ENCODE data around the gene TDP1. TPM values are rescaled to one million over a fixed set of nuclear protein-coding genes. Genes with fewer than 3 reads are reported as not detected.

Gene TDP1
- total RNA-seq, 6 donors from 2014 or later, result 6.4 to 33.5 (median 13.5) TPM

GRCh38 chr14:89988787-89989186, 33.1 kb downstream of the TDP1 start:
- no peak for ATAC-seq (ENCODE audit: low FRiP score in 2 of 2)
- 94 to 97% methylated on average over 5 of the region's 5 CpGs for WGBS, 2 donors

GRCh38 chr14:89990218-89990617, 34.5 kb downstream of the TDP1 start:
- Histone ChIP-seq H3K27ac (no peak overlapping the region), H3K9me3 (no peaks in the 10 kb centered on the region), H3K36me3 (peaks cover 0 to 58% (median 14%) of the 10 kb centered on the region in 4 donors), H3K4me1 (no peaks in the 10 kb centered on the region), H3K27me3 (no peaks in the 10 kb centered on the region), H3K4me3 (no peak overlapping the region)
- WGBS, 2 donors, result 95 to 98% methylated on average over 5 of the region's 5 CpGs
- no peak for ATAC-seq (ENCODE audit: low FRiP score in 2 of 2)
- TF ChIP-seq, protein P1, sequence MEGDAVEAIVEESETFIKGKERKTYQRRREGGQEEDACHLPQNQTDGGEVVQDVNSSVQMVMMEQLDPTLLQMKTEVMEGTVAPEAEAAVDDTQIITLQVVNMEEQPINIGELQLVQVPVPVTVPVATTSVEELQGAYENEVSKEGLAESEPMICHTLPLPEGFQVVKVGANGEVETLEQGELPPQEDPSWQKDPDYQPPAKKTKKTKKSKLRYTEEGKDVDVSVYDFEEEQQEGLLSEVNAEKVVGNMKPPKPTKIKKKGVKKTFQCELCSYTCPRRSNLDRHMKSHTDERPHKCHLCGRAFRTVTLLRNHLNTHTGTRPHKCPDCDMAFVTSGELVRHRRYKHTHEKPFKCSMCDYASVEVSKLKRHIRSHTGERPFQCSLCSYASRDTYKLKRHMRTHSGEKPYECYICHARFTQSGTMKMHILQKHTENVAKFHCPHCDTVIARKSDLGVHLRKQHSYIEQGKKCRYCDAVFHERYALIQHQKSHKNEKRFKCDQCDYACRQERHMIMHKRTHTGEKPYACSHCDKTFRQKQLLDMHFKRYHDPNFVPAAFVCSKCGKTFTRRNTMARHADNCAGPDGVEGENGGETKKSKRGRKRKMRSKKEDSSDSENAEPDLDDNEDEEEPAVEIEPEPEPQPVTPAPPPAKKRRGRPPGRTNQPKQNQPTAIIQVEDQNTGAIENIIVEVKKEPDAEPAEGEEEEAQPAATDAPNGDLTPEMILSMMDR (IDR thresholded peaks at IDR 0.05), result no peak
- no peak for TF ChIP-seq POLR2AphosphoS5 (IDR thresholded peaks at IDR 0.05)
- no peak for TF ChIP-seq POLR2A (IDR thresholded peaks at IDR 0.05)
- TF ChIP-seq EP300 (IDR thresholded peaks at IDR 0.05), result no peak
- no peak for DNase-seq

More at GRCh38 chr14:89988787-89989186, 33.1 kb downstream of the TDP1 start:
- H3K4me1 ChIP-seq, result no peaks in the 10 kb centered on the region
- no peaks in the 10 kb centered on the region for H3K27me3 ChIP-seq
- no peak overlapping the region for H3K4me3 ChIP-seq
- peaks cover 0 to 51% (median 11%) of the 10 kb centered on the region in 4 donors for H3K36me3 ChIP-seq
- no peak for TF ChIP-seq POLR2AphosphoS5 (IDR thresholded peaks at IDR 0.05)
- TF ChIP-seq EP300 (IDR thresholded peaks at IDR 0.05), result no peak
- TF ChIP-seq, protein P1 (IDR thresholded peaks at IDR 0.05), result no peak
- no peak for TF ChIP-seq POLR2A (IDR thresholded peaks at IDR 0.05)
- DNase-seq, result no peak
- H3K27ac ChIP-seq, result no peak overlapping the region
- H3K9me3 ChIP-seq, result no peaks in the 10 kb centered on the region

- Histone ChIP-seq H3K9me3 (no peaks in the 10 kb centered on the region), H3K4me1 (no peaks in the 10 kb centered on the region), H3K27ac (no peak overlapping the region), H3K4me3 (no peak overlapping the region), H3K27me3 (no peaks in the 10 kb centered on the region), H3K36me3 (peaks cover 0 to 58% (median 14%) of the 10 kb centered on the region in 4 donors)
- TF ChIP-seq POLR2A (IDR thresholded peaks at IDR 0.05), result no peak
- no peak for TF ChIP-seq EP300 (IDR thresholded peaks at IDR 0.05)
- no peak for TF ChIP-seq POLR2AphosphoS5 (IDR thresholded peaks at IDR 0.05)
- TF ChIP-seq, protein P1 (IDR thresholded peaks at IDR 0.05), result no peak
- no peak for DNase-seq
- ATAC-seq (ENCODE audit: low FRiP score in 2 of 2), result no peak
- WGBS, 2 donors, result 58 to 67% methylated on average over 2 of the region's 2 CpGs
Measured at GRCh38 chr14:89990623-89991275, 35.0 kb downstream of the TDP1 start.

GRCh38 chr14:89992273-89992672, 36.5 kb downstream of the TDP1 start:
- H3K27me3 ChIP-seq, result no peaks in the 10 kb centered on the region
- WGBS, 2 donors, result 91 to 96% methylated on average over 3 of the region's 3 CpGs
- TF ChIP-seq, protein P1 (IDR thresholded peaks at IDR 0.05), result no peak
- no peak for TF ChIP-seq POLR2AphosphoS5 (IDR thresholded peaks at IDR 0.05)
- no peak for TF ChIP-seq EP300 (IDR thresholded peaks at IDR 0.05)
- no peak for TF ChIP-seq POLR2A (IDR thresholded peaks at IDR 0.05)

GRCh38 chr14:89996963-89997362, 41.2 kb downstream of the TDP1 start:
- ATAC-seq (ENCODE audit: low FRiP score in 2 of 2), result no peak
- no peak overlapping the region for H3K4me3 ChIP-seq
- no peaks in the 10 kb centered on the region for H3K4me1 ChIP-seq
- 75 to 92% methylated on average over 1 of the region's 1 CpG for WGBS, 2 donors
- TF ChIP-seq EP300 (IDR thresholded peaks at IDR 0.05) (no peak), POLR2AphosphoS5 (IDR thresholded peaks at IDR 0.05) (no peak), POLR2A (IDR thresholded peaks at IDR 0.05) (no peak)
- TF ChIP-seq, protein P1 (IDR thresholded peaks at IDR 0.05), result no peak
- H3K9me3 ChIP-seq, result no peaks in the 10 kb centered on the region
- H3K27ac ChIP-seq, result no peak overlapping the region
- no peaks in the 10 kb centered on the region for H3K27me3 ChIP-seq
- no peak for DNase-seq
- H3K36me3 ChIP-seq, result peaks cover 0 to 55% (median 17%) of the 10 kb centered on the region in 4 donors

More at GRCh38 chr14:89992273-89992672, 36.5 kb downstream of the TDP1 start:
- Histone ChIP-seq H3K36me3 (peaks cover 0 to 59% (median 15%) of the 10 kb centered on the region in 4 donors), H3K4me1 (no peaks in the 10 kb centered on the region), H3K4me3 (no peak overlapping the region), H3K27ac (no peak overlapping the region), H3K9me3 (no peaks in the 10 kb centered on the region)
- DNase-seq (no peak), ATAC-seq (ENCODE audit: low FRiP score in 2 of 2) (no peak)
